SK-N-SH (cell line): ENCODE results near the gene UGGT2. TPM values are rescaled to one million over a fixed set of nuclear protein-coding genes. Genes with fewer than 3 reads are reported as not detected.
"Not testable (repeated sequence)": the region's sequence is repeated elsewhere in the genome, so short reads cannot be mapped to it uniquely, and the experiment has no call there.

Experiments
- CTCF ChIA-PET: fragments of 300-600, 350-600 bp; formaldehyde crosslinking; extraction: SDS; loops from one replicate; lab custom pipeline; 2021; lab: Yijun Ruan, JAX
- POLR2A ChIA-PET: fragments of 350-600 bp; sonication (Branson Sonifier 250); formaldehyde crosslinking; extraction: SDS; loops from one replicate; lab custom pipeline; 2020; ENCODE audit warnings: antibody characterized with exemption, inconsistent platforms; lab: Yijun Ruan, JAX
- DNase-seq: peaks from one replicate; pipeline ENCODE4 v3.0.0; 2012
- H2AFZ ChIP-seq: fragments of 200-600 bp; sonication (generic); 2 replicates; pipeline ENCODE4 v1.8.1; 2016; ENCODE audit warnings: antibody characterized with exemption, mild to moderate bottlenecking, low read depth
- H3F3A ChIP-seq: fragments of 200-600 bp; sonication (generic); replicated peaks from 2 replicates; pipeline ENCODE3; 2016; ENCODE audit warnings: antibody characterized with exemption, mild to moderate bottlenecking; ENCODE audit not compliant: insufficient read depth
- H3K27ac ChIP-seq, 2 experiments: fragments of 200-500 bp in 1 of 2; fragments of 200-600 bp in 1 of 2; sonication (Bioruptor generic) in 1 of 2; sonication (generic), shearing (Covaris generic) in 1 of 2; 2 replicates each; pipeline versions ENCODE4 v1.5.1 to v1.6.1; 2014 to 2016; ENCODE audit warnings: low read depth in 2 of 2, inconsistent platforms in 1 of 2, low read length in 1 of 2, mild to moderate bottlenecking in 1 of 2, mixed read lengths in 1 of 2
- H3K27me3 ChIP-seq: fragments of 200-600 bp; sonication (generic), shearing (Covaris generic); 2 replicates; pipeline ENCODE4 v1.6.1; 2016; ENCODE audit warnings: mixed run types; ENCODE audit not compliant: insufficient read depth
- H3K36me3 ChIP-seq, 2 experiments: fragments of 200-500 bp in 1 of 2; fragments of 200-600 bp in 1 of 2; sonication (Bioruptor generic) in 1 of 2; sonication (generic) in 1 of 2; replicated peaks in 1 of 2; 2 replicates each; pipeline versions ENCODE3 to v1.5.1; 2014 to 2016; ENCODE audit warnings: low read length in 1 of 2, mild to moderate bottlenecking in 1 of 2; ENCODE audit not compliant: insufficient read depth in 2 of 2, control insufficient read depth in 1 of 2
- H3K4me1 ChIP-seq, 2 experiments: fragments of 200-500 bp in 1 of 2; fragments of 200-600 bp in 1 of 2; sonication (Bioruptor generic) in 1 of 2; sonication (generic), shearing (Covaris generic) in 1 of 2; 2 replicates each; pipeline versions ENCODE4 v1.5.1 to v1.6.1; 2014 to 2016; ENCODE audit warnings: low read depth in 1 of 2, low read length in 1 of 2, mixed run types in 1 of 2; ENCODE audit not compliant: insufficient read depth in 2 of 2, control insufficient read depth in 1 of 2
- H3K4me2 ChIP-seq: fragments of 200-600 bp; sonication (generic), shearing (Covaris generic); 2 replicates; pipeline ENCODE4 v1.6.1; 2017; ENCODE audit warnings: mixed run types
- H3K4me3 ChIP-seq, 2 experiments: fragments of 200-500 bp in 1 of 2; fragments of 200-600 bp in 1 of 2; sonication (Bioruptor generic) in 1 of 2; sonication (generic), shearing (Covaris generic) in 1 of 2; 2 replicates each; pipeline versions ENCODE4 v1.5.1 to v1.8.1; 2014 to 2016; ENCODE audit warnings: low read depth in 2 of 2, inconsistent platforms in 1 of 2, low read length in 1 of 2, mild to moderate bottlenecking in 1 of 2, mixed read lengths in 1 of 2, moderate library complexity in 1 of 2
- H3K79me2 ChIP-seq: fragments of 200-600 bp; sonication (generic); 2 replicates; pipeline ENCODE4 v1.8.1; 2017; ENCODE audit warnings: mild to moderate bottlenecking; ENCODE audit not compliant: insufficient read depth
- H3K9ac ChIP-seq: fragments of 200-600 bp; sonication (generic); 2 replicates; pipeline ENCODE4 v1.6.1; 2017; ENCODE audit warnings: mixed run types
- H3K9me2 ChIP-seq: fragments of 200-600 bp; sonication (generic); 2 replicates; pipeline ENCODE4 v1.6.1; 2017; ENCODE audit warnings: mixed run types
- H3K9me3 ChIP-seq: fragments of 200-600 bp; sonication (generic); 2 replicates; pipeline ENCODE4 v1.6.1; 2017; ENCODE audit warnings: mixed run types, mild to moderate bottlenecking, moderate library complexity
- H4K20me1 ChIP-seq: fragments of 200-600 bp; sonication (generic); 2 replicates; pipeline ENCODE4 v1.6.1; 2017; ENCODE audit warnings: mild to moderate bottlenecking, mixed run types; ENCODE audit not compliant: insufficient read depth
- EZH2phosphoT487 ChIP-seq: fragments of 200-600 bp; sonication (generic); IDR thresholded peaks from 2 replicates; pipeline ENCODE4 v1.6.1; 2017; ENCODE audit warnings: low read depth, mixed run types, mild to moderate bottlenecking, antibody characterized with exemption, moderate library complexity, borderline replicate concordance
- FOSL2 ChIP-seq: IDR thresholded peaks from 2 replicates; pipeline ENCODE4 v1.4.0; 2012; ENCODE audit warnings: low read depth, mild to moderate bottlenecking, moderate library complexity, borderline replicate concordance
- GATA2 ChIP-seq: sonication (generic); formaldehyde crosslinking; IDR thresholded peaks from 2 replicates; pipeline ENCODE4 v1.5.0; 2020; ENCODE audit warnings: mild to moderate bottlenecking, missing genetic modification reagents
- IRF3 ChIP-seq: fragments of 150-350 bp; IDR thresholded peaks from 2 replicates; pipeline ENCODE4 v1.6.1; 2016; ENCODE audit warnings: mild to moderate bottlenecking, low read depth, low read length
- NFIC ChIP-seq: IDR thresholded peaks from 2 replicates; pipeline ENCODE4 v1.4.0; 2012; ENCODE audit warnings: borderline replicate concordance
- RAD21 ChIP-seq: IDR thresholded peaks from 2 replicates; pipeline ENCODE4 v1.6.1; 2012; ENCODE audit warnings: mild to moderate bottlenecking, low read length
- RXRA ChIP-seq: IDR thresholded peaks from 2 replicates; pipeline ENCODE4 v1.4.0; 2012; ENCODE audit warnings: low read depth, mild to moderate bottlenecking, borderline replicate concordance
- SIN3A ChIP-seq: IDR thresholded peaks from 2 replicates; pipeline ENCODE4 v1.6.1; 2012; ENCODE audit warnings: low read depth, mild to moderate bottlenecking, low read length, moderate library complexity, borderline replicate concordance
- TCF12 ChIP-seq: IDR thresholded peaks from 2 replicates; pipeline ENCODE4 v1.4.0; 2012
- YY1 ChIP-seq: IDR thresholded peaks from 2 replicates; pipeline ENCODE4 v1.4.0; 2012; ENCODE audit warnings: low read depth, mild to moderate bottlenecking
- WGBS: methylation state at CpG from one replicate; pipeline ENCODE4 v1.1.6; 2017; ENCODE audit warnings: low lambda C conversion rate; 5-methylcytosine and 5-hydroxymethylcytosine counted together
- polyA plus RNA-seq, 3 experiments: library from polyadenylated mRNA; depleted of rRNA; stranded (reverse); fragments of >200 nt; gene quantifications; 2 replicates each; pipeline ENCODE4 v1.2.3, GENCODE V29; 2012
- TF ChIP-seq, protein P1 (sequence below): IDR thresholded peaks from 2 replicates; pipeline ENCODE4 v1.6.1; 2012; ENCODE audit warnings: mild to moderate bottlenecking, low read depth, low read length, moderate library complexity
- TF ChIP-seq, protein P2 (sequence below): IDR thresholded peaks from 2 replicates; pipeline ENCODE4 v1.4.0; 2012; ENCODE audit warnings: low read depth

UGGT2 gene
- polyA plus RNA-seq, 1 of the 3 experiments (the other 2 are of a cell fraction) = 13.3 TPM

DNA sequence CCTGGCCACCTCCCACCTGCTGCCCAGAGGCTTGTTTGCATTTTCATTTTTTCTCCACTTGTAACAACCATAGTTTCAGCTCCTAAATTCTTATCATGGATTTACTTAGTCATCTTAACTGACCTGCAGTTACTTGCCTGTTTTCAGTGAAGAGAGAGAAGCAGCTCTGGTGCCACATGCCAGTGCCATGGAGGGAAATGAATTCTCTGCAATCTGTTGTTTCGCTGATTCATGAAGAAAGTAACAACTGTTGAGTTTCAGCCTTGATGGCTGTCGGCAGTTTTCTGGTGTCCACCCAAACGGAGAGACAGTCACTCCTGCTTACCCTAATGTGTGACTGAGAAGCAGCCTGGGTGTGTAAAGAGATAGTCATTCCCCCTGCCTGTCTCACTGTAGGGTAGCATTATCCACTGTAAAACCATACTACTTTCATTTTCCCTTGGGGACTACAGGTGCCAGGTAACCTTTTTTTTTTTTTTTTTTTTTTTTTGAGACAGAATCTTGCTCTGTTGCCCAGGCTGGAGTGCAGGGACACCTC is 260.1 kb downstream of the UGGT2 start (continued):
- TF ChIP-seq, protein P1, sequence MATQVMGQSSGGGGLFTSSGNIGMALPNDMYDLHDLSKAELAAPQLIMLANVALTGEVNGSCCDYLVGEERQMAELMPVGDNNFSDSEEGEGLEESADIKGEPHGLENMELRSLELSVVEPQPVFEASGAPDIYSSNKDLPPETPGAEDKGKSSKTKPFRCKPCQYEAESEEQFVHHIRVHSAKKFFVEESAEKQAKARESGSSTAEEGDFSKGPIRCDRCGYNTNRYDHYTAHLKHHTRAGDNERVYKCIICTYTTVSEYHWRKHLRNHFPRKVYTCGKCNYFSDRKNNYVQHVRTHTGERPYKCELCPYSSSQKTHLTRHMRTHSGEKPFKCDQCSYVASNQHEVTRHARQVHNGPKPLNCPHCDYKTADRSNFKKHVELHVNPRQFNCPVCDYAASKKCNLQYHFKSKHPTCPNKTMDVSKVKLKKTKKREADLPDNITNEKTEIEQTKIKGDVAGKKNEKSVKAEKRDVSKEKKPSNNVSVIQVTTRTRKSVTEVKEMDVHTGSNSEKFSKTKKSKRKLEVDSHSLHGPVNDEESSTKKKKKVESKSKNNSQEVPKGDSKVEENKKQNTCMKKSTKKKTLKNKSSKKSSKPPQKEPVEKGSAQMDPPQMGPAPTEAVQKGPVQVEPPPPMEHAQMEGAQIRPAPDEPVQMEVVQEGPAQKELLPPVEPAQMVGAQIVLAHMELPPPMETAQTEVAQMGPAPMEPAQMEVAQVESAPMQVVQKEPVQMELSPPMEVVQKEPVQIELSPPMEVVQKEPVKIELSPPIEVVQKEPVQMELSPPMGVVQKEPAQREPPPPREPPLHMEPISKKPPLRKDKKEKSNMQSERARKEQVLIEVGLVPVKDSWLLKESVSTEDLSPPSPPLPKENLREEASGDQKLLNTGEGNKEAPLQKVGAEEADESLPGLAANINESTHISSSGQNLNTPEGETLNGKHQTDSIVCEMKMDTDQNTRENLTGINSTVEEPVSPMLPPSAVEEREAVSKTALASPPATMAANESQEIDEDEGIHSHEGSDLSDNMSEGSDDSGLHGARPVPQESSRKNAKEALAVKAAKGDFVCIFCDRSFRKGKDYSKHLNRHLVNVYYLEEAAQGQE = no peak
- TF ChIP-seq RXRA (no peak), RAD21 (no peak)
- TF ChIP-seq, all 33 proteins: peak for 0

DNA sequence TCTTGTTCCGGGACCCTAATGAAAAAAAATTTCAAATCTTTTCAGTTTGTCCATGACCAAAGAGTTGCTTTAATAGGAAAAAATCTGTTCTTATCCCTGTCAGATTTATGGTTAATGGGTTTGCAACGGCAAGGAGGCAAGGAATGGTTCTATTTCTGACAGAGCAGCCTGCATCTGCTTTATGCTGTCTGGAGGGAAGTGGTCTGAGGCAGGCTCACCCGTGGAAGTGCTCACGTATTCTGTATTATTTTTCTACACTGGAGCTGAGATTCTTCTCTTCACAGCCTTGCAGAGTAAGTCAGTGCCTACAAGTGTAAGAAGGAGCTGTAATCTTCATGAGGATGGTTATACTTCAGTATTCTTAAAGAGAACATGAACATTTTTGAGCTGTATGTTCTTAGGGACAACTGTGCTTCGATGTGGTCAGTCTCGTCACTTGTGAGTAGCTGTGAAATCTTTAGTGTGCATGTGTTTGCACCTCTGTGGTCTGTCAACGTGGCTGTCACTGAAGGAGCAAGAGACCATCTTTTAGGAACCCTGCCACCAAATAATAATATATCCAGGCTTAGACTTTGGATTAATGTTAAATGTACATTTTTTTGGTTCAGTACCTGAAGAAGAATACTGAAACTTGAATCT is 262.0 kb downstream of the UGGT2 start:
- no peak overlapping the region for H2AFZ ChIP-seq
- no peaks in the 10 kb centered on the region for H3K27me3 ChIP-seq
- no peaks in the 10 kb centered on the region for H3K9me3 ChIP-seq
- ChIA-PET CTCF (interaction anchor here (0.7 kb wide), 1 partner anchor 167 kb away, joined by 3 read pairs; no protein-coding TSS in a partner anchor), POLR2A (no interaction called here)
- H3K79me2 ChIP-seq = no peaks in the 10 kb centered on the region
- no peaks in the 10 kb centered on the region for H4K20me1 ChIP-seq
- no peak for TF ChIP-seq NFIC
- TF ChIP-seq SIN3A = no peak
- TF ChIP-seq EZH2phosphoT487 = no peak
- TF ChIP-seq, protein P2, sequence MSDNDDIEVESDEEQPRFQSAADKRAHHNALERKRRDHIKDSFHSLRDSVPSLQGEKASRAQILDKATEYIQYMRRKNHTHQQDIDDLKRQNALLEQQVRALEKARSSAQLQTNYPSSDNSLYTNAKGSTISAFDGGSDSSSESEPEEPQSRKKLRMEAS = no peak
- no peak for TF ChIP-seq FOSL2
- TF ChIP-seq TCF12 = no peak
- TF ChIP-seq GATA2 (CRISPR knock-in tag) = no peak
- no peak for TF ChIP-seq IRF3
- no peak for TF ChIP-seq YY1
- TF ChIP-seq, protein P1 = no peak
- WGBS = 93% methylated on average over 7 of the region's 7 CpGs
- H3K4me1 ChIP-seq = no peaks in the 10 kb centered on the region
- no peaks in the 10 kb centered on the region for H3K9me2 ChIP-seq
- H3K36me3 ChIP-seq = peaks cover 35 to 41% of the 10 kb centered on the region in 2 experiments
- DNase-seq = no peak
- H3K4me2 ChIP-seq = no peak overlapping the region
- H3K9ac ChIP-seq = no peak overlapping the region
- H3F3A ChIP-seq = peaks cover 5% of the 10 kb centered on the region
- H3K27ac ChIP-seq = no peak overlapping the region
- H3K4me3 ChIP-seq = no peak overlapping the region

GRCh38 chr13:95789315-95789714 is 263.9 kb downstream of the UGGT2 start:
- H4K20me1 ChIP-seq, DNase-seq, H3K27ac ChIP-seq, H3K9me3 ChIP-seq, H3K9ac ChIP-seq, H3K79me2 ChIP-seq, POLR2A ChIA-PET, H3K27me3 ChIP-seq, H3F3A ChIP-seq, H3K4me2 ChIP-seq, H3K9me2 ChIP-seq, H3K4me3 ChIP-seq, H3K4me1 ChIP-seq, H2AFZ ChIP-seq: not testable (repeated sequence)
- peaks cover 32 to 34% of the 10 kb centered on the region in 2 experiments for H3K36me3 ChIP-seq
- CTCF ChIA-PET = interaction anchor here (0.8 to 2.9 kb wide), 2 partner anchors 45 to 165 kb away, joined by 5 to 9 read pairs; no protein-coding TSS in a partner anchor
